Uterus (tissue), 4 donors: ENCODE measurements around the gene WNT7A. TPM values are rescaled to one million over a fixed set of nuclear protein-coding genes. Genes with fewer than 3 reads are reported as not detected.

Experiments used
- DNase-seq, 2 donors: peaks; one replicate each; pipeline ENCODE4 v3.0.0-alpha.2; 2019 to 2020
- H3K27ac ChIP-seq, 2 donors: fragments of 200-600 bp; sonication (generic); 1 replicate in 1 of 2; 2 replicates in 1 of 2; pipeline ENCODE4 v1.5.1; 2016 to 2018
- H3K27me3 ChIP-seq, 2 donors: fragments of 200-600 bp; sonication (generic); one replicate each; pipeline ENCODE4 v1.5.1; 2018 to 2019; ENCODE audit warnings: control low read depth in 1 of 2
- H3K36me3 ChIP-seq, 2 donors: fragments of 200-600 bp; sonication (generic); one replicate each; pipeline ENCODE4 v1.5.1; 2019; ENCODE audit warnings: control low read depth in 1 of 2
- H3K4me1 ChIP-seq, 2 donors: fragments of 200-600 bp; sonication (generic); one replicate each; pipeline ENCODE4 v1.5.1; 2018 to 2019; ENCODE audit warnings: control low read depth in 1 of 2
- H3K4me3 ChIP-seq, 2 donors: fragments of 200-600 bp; sonication (generic); 1 replicate in 1 of 2; 2 replicates in 1 of 2; pipeline ENCODE4 v1.5.1; 2018 to 2019; ENCODE audit warnings: mild to moderate bottlenecking in 1 of 2
- H3K9me3 ChIP-seq, 2 donors: fragments of 200-600 bp; sonication (generic); one replicate each; pipeline ENCODE4 v1.5.1; 2019; ENCODE audit warnings: control low read depth in 1 of 2
- POLR2A ChIP-seq, 2 donors: fragments of 450-650 bp; IDR thresholded peaks; one replicate each; pipeline ENCODE4 v1.6.1; 2016; ENCODE audit warnings: antibody characterized with exemption in 2 of 2, mild to moderate bottlenecking in 1 of 2, moderate library complexity in 1 of 2
- intact Hi-C: fragments of 100-400 bp; cut with DNase I; formaldehyde crosslinking; loops from one replicate; pipeline ENCODE4 v1.15.1; 2023; ENCODE audit warnings: low total_unique reads
- total RNA-seq, 4 donors: library from RNA; depleted of rRNA in 3 of 4; stranded (reverse); fragments of >200 nt in 3 of 4; gene quantifications; one replicate each; pipeline versions ENCODE4 v1.1.0 to v1.2.4, GENCODE V29; 2014 to 2023
- TF ChIP-seq, protein P1 (sequence below), 4 experiments: fragments of 200-600 bp in 2 of 4; fragments of 450-650 bp in 2 of 4; sonication (generic) in 2 of 4; IDR thresholded peaks; one replicate each; pipeline ENCODE4 v1.5.1; 2016 to 2019; ENCODE audit warnings: antibody characterized with exemption in 4 of 4, mild to moderate bottlenecking in 2 of 4, moderate library complexity in 1 of 4
- donor health status: DM: yes; HTN: yes; CAD: no.

Gene WNT7A
- total RNA-seq, 4 donors from 2014 or later = 0.21 to 19.8 (median 0.26) TPM; not detected in 1

DNA sequence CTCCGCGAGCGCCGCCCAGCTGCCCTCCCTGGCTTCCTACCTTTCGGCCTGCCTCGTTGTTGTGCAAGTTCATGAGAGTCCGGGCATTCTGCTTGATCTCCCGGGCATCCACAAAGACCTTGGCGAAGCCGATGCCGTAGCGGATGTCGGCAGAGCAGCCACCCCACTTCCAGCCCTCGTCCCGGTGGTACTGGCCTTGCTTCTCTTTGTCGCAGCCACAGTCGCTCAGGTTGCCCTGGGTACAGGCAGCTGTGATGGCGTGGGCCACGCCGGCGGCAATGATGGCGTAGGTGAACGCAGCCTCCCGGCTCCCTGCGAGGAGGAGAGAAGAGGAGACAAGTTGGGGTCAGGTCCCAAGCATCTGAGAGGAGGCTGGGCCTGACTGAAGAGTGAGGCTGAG is 25.4 kb downstream of the WNT7A start:
- no peak for DNase-seq
- intact Hi-C loops = no loop called here
- H3K27me3 ChIP-seq = no peaks in the 10 kb centered on the region
- H3K27ac ChIP-seq = no peak overlapping the region
- H3K36me3 ChIP-seq = no peaks in the 10 kb centered on the region
- no peaks in the 10 kb centered on the region for H3K9me3 ChIP-seq
- TF ChIP-seq, protein P1, sequence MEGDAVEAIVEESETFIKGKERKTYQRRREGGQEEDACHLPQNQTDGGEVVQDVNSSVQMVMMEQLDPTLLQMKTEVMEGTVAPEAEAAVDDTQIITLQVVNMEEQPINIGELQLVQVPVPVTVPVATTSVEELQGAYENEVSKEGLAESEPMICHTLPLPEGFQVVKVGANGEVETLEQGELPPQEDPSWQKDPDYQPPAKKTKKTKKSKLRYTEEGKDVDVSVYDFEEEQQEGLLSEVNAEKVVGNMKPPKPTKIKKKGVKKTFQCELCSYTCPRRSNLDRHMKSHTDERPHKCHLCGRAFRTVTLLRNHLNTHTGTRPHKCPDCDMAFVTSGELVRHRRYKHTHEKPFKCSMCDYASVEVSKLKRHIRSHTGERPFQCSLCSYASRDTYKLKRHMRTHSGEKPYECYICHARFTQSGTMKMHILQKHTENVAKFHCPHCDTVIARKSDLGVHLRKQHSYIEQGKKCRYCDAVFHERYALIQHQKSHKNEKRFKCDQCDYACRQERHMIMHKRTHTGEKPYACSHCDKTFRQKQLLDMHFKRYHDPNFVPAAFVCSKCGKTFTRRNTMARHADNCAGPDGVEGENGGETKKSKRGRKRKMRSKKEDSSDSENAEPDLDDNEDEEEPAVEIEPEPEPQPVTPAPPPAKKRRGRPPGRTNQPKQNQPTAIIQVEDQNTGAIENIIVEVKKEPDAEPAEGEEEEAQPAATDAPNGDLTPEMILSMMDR (IDR thresholded peaks at IDR 0.05) = no peak
- TF ChIP-seq POLR2A (IDR thresholded peaks at IDR 0.05) = no peak
- H3K4me3 ChIP-seq = no peak overlapping the region
- H3K4me1 ChIP-seq = no peaks in the 10 kb centered on the region

DNA sequence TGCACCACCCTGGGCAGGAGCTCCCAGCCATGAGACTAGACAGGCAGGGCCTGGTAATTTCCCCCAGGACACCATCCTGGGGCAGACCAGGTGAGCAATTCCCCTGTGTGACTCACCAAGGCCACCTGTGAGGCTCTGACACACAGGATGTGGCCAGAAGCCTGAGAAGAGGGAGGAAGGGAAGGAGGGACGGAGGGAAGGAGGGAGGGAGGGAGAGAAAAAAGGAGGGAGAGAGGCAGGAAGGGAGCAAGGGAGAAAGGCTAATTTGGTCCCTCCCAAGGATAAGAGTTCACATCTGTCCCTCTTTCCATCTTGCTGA is 25.9 kb downstream of the WNT7A start:
- H3K9me3 ChIP-seq = no peaks in the 10 kb centered on the region
- DNase-seq = no peak

DNA sequence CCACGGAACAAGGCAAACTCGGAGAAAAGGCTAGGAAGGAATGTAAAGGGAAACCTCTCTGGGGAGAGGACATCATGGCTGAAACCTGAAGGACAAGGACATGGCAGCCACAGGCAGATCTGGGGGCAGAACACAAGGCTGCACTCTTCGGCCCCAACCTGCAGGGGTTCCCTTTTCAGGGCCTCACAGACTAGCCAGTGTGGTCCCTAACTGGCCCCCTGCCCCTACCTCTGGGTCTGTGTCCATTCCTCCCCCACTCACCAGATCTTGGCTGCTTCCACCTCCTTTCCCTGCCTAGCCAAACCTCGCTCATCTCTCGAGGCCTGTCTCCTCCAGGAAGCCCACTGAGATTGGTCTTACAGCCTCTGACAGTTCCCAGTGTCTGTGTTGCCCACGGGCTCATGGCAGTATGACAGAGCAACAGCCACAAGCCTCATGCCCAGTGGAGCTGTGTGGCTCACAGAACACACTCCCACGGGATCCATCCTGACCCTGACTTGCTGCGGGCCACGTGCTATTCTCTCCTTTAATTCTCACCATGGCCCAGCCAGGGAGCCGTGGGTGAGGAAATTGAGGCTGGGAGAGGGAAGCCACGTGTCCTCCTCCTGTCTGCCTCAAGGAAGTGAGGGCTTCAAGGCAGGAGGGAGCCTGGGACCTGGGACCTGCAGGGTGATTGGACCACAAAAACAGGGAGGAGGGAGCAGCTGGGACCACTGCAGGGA is 26.5 kb downstream of the WNT7A start:
- no peak for DNase-seq
- H3K4me1 ChIP-seq = no peaks in the 10 kb centered on the region
- H3K4me3 ChIP-seq = no peak overlapping the region
- intact Hi-C loops = no loop called here
- TF ChIP-seq, protein P1 (IDR thresholded peaks at IDR 0.05) = no peak
- TF ChIP-seq POLR2A (IDR thresholded peaks at IDR 0.05) = no peak
- no peak overlapping the region for H3K27ac ChIP-seq
- no peaks in the 10 kb centered on the region for H3K9me3 ChIP-seq
- H3K27me3 ChIP-seq = no peaks in the 10 kb centered on the region
- H3K36me3 ChIP-seq = no peaks in the 10 kb centered on the region

More for the DNA sequence above, 25.9 kb downstream of the WNT7A start:
- Histone ChIP-seq H3K4me1 (no peaks in the 10 kb centered on the region), H3K36me3 (no peaks in the 10 kb centered on the region), H3K27ac (no peak overlapping the region), H3K4me3 (no peak overlapping the region), H3K27me3 (no peaks in the 10 kb centered on the region)
- no peak for TF ChIP-seq POLR2A (IDR thresholded peaks at IDR 0.05)
- TF ChIP-seq, protein P1 (IDR thresholded peaks at IDR 0.05) = no peak
- intact Hi-C loops = no loop called here

DNA sequence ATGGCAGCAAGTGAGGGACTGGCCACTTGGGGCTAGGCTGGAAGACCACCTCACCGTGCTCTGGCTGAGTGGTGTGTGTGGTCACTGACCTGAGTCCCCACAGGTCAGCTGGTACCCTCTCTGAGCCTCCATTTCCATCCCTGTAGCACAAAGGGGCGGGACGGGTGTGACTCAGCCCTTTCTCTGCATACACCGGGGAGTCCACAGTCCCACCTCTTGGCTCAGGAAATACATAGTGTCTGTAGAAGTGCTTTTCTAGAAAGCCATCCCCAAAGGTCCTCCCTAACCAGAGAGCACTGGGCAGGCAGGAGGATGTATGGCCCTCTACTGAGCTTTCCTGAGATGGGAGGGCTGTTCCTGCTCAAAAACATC is 27.2 kb downstream of the WNT7A start:
- no peaks in the 10 kb centered on the region for H3K27me3 ChIP-seq
- intact Hi-C loops = no loop called here

DNA sequence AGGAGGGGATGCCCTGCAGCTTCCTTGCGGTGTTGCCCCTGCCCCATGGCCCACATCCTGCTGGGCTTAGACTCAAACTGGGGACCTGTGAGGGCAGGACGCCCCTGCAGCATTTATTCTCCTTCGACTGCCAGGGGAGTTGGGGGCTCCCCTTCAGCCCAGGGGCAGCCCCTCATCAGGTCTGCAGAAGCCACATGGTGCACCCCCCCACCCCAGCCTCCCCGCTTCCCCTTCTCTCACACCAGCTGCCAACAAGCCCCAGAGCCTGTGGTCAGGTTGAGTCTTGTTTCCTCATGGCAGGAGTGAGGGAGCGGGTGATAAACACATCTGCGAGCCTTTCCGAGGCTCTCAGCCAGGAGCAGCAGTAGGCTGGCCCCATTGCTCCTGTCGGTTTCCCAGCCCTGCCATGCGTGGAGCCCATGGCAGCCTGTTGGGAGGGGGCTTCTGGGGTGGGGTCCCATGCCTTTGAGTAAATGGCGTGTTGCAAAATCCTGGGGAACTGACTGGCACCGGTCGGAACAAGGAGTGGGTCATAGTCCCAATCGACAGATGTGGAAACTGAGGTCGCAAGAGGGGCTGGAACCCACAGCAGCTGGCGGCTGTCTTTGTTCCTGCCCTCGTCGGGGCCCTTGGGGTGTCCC is 27.8 kb downstream of the WNT7A start:
- intact Hi-C loops = no loop called here
- no peaks in the 10 kb centered on the region for H3K27me3 ChIP-seq
- DNase-seq = no peak

More for the DNA sequence above, 27.2 kb downstream of the WNT7A start:
- no peak for TF ChIP-seq POLR2A (IDR thresholded peaks at IDR 0.05)
- TF ChIP-seq, protein P1 (IDR thresholded peaks at IDR 0.05) = no peak
- no peak overlapping the region for H3K27ac ChIP-seq
- no peaks in the 10 kb centered on the region for H3K36me3 ChIP-seq
- no peaks in the 10 kb centered on the region for H3K9me3 ChIP-seq
- H3K4me3 ChIP-seq = no peak overlapping the region
- no peak for DNase-seq
- no peaks in the 10 kb centered on the region for H3K4me1 ChIP-seq

More for the DNA sequence above, 27.8 kb downstream of the WNT7A start:
- no peak overlapping the region for H3K4me3 ChIP-seq
- TF ChIP-seq, protein P1 (IDR thresholded peaks at IDR 0.05) = no peak
- TF ChIP-seq POLR2A (IDR thresholded peaks at IDR 0.05) = no peak
- H3K9me3 ChIP-seq = no peaks in the 10 kb centered on the region
- no peaks in the 10 kb centered on the region for H3K36me3 ChIP-seq
- H3K4me1 ChIP-seq = no peaks in the 10 kb centered on the region
- no peak overlapping the region for H3K27ac ChIP-seq
